ENCODE results near the gene RAB10.
"Not testable (repeated sequence)": the region's sequence is repeated elsewhere in the genome, so short reads cannot be mapped to it uniquely, and the experiment has no call there.

RAB10 gene

GRCh38 chr2:26164641-26165211 is 130.8 kb downstream of the RAB10 start:
- DNase-seq = no peak

GRCh38 chr2:26165403-26165802 is 131.5 kb downstream of the RAB10 start:
- no peak for DNase-seq

- DNase-seq = not testable (repeated sequence)
These were observed 132.7 kb downstream of the RAB10 start for GRCh38 chr2:26166541-26166940.

- DNase-seq = no peak
These were observed 134.9 kb downstream of the RAB10 start for GRCh38 chr2:26168785-26169184.

- DNase-seq = no peak
These were observed 135.3 kb downstream of the RAB10 start for GRCh38 chr2:26169226-26169625.

- DNase-seq = no peak
These were observed 136.0 kb downstream of the RAB10 start for GRCh38 chr2:26169681-26170414.

GRCh38 chr2:26170795-26171194 is 136.9 kb downstream of the RAB10 start:
- no peak for DNase-seq

- DNase-seq = no peak
These were observed 138.4 kb downstream of the RAB10 start for GRCh38 chr2:26172189-26172870.

- no peak for DNase-seq
These were observed 139.2 kb downstream of the RAB10 start, which contains the start of gene GAREM2 for GRCh38 chr2:26172871-26173775. TSS of gene GAREM2 (plus strand) at chr2:26173088. CDS start at chr2:26173221, 133 bp downstream.

GRCh38 chr2:26173776-26174482 is 140.0 kb downstream of the RAB10 start:
- DNase-seq = no peak

- DNase-seq = no peak
These were observed 141.0 kb downstream of the RAB10 start for GRCh38 chr2:26174691-26175465.

GRCh38 chr2:26175466-26176278 is 141.8 kb downstream of the RAB10 start:
- DNase-seq = no peak

GRCh38 chr2:26176279-26176615 is 142.4 kb downstream of the RAB10 start:
- DNase-seq = no peak

- no peak for DNase-seq
These were observed 143.2 kb downstream of the RAB10 start for GRCh38 chr2:26177122-26177521.

- DNase-seq = no peak
These were observed 144.4 kb downstream of the RAB10 start for GRCh38 chr2:26178246-26178645.

- no peak for DNase-seq
These were observed 145.0 kb downstream of the RAB10 start for GRCh38 chr2:26178746-26179436.

GRCh38 chr2:26179446-26179913 is 145.6 kb downstream of the RAB10 start:
- DNase-seq = no peak

- no peak for DNase-seq
These were observed 148.6 kb downstream of the RAB10 start for GRCh38 chr2:26182441-26182840.

GRCh38 chr2:26182887-26183630 is 149.2 kb downstream of the RAB10 start:
- DNase-seq = no peak

All from NCI-H524 treated with DMSO at 0.1 percent for 48 hours (cell line).